Coronary artery (tissue), 2 donors: ENCODE data around the gene GPC6.
A peak's percentile ranks its signal among the peaks of the same experiment; 100 is the strongest.

ENCODE experiments used
- DNase-seq: peaks from one replicate; pipeline ENCODE4 v3.0.0-alpha.2; 2017; ENCODE audit warnings: low spot score
- H3K27ac ChIP-seq, 2 donors: fragments of 200-600 bp; sonication (generic); one replicate each; pipeline ENCODE4 v1.5.1; 2016 to 2019
- H3K4me3 ChIP-seq: fragments of 200-600 bp; sonication (generic); 2 replicates; pipeline ENCODE4 v1.5.1; 2016; ENCODE audit warnings: mild to moderate bottlenecking, moderate library complexity
- CTCF ChIP-seq: fragments of 200-600 bp; sonication (generic); IDR thresholded peaks from one replicate; pipeline ENCODE4 v1.5.1; 2019; ENCODE audit warnings: antibody characterized with exemption

GPC6 gene

DNA sequence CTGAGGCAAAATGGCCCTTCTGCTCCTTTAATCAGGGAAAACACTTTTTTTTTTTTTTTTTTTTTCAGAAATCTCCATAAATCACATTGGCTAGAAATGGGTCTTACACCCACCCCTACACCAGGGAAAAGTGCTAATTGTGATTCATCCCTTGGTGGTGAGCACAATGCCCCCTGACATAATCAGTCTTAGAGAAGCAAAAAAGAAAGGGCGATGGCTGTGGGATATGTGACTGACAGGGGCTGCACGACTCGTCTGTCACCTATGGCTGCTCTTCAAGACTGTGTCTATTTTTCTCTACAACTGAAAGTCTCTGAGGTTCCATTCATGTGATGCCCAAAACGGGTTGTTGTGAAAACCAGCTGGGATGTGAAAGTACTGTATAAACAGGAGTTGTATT, 3.6 kb upstream of the GPC6 start:
- no peak overlapping the region for H3K4me3 ChIP-seq
- no peak for TF ChIP-seq CTCF
- no peak overlapping the region for H3K27ac ChIP-seq
- DNase-seq = no peak

GRCh38 chr13:93224535-93224934, 2.1 kb upstream of the GPC6 start:
- Histone ChIP-seq H3K27ac (no peak overlapping the region), H3K4me3 (no peak overlapping the region)
- TF ChIP-seq CTCF = no peak
- DNase-seq = no peak

GRCh38 chr13:93225610-93226009, 997 bp upstream of the GPC6 start:
- Histone ChIP-seq H3K4me3 (peak overlapping the region; percentile 80), H3K27ac (no peak overlapping the region)
- no peak for DNase-seq

DNA sequence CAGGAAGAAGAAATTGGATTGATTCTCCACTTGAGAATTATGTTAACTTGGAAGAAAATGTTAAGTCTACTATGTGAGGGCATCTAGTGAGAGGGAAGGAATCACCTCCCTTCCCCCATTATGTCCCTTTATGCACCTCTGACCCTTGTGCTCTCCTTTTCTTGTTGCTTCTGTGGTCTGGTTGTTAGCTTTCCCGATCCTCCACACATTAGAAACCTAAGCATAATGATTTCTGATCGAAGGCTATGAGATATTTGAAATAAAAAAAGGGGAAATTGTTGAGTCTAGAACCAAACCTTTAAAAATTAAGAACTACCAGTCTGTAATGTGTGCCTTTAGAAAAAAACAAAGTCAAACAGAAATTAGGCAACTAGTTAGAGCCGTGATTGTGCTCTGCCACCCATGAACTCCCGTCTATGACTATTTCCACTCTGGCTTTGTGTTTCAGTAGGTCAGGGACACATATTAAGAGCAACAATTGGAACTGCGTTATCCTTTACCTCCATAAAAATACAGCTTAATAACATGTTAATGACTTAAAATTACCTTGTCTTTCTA, 463 bp upstream of the GPC6 start:
- no peak for TF ChIP-seq CTCF
- DNase-seq = no peak
- peak overlapping the region in 1 of 2 donors; percentile 96 for H3K27ac ChIP-seq
- H3K4me3 ChIP-seq = peak overlapping the region; percentile 80

More at GRCh38 chr13:93225610-93226009, 997 bp upstream of the GPC6 start:
- no peak for TF ChIP-seq CTCF

DNA sequence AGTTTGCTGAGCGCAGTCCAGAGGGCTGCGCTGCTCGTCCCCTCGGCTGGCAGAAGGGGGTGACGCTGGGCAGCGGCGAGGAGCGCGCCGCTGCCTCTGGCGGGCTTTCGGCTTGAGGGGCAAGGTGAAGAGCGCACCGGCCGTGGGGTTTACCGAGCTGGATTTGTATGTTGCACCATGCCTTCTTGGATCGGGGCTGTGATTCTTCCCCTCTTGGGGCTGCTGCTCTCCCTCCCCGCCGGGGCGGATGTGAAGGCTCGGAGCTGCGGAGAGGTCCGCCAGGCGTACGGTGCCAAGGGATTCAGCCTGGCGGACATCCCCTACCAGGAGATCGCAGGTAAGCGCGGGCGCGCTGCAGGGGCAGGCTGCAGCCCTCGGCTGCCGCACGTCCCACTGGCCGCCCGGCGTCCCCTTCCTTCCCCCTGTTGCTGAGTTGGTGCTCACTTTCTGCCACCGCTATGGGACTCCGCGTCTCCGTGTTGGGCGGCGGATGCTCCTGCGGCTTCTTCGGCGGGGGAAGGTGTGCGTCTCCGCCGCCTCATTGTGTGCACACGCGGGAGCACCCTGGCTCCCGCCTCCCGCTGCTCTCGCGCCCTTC, 772 bp downstream of the GPC6 start:
- TF ChIP-seq CTCF = no peak
- DNase-seq = no peak
- peak overlapping the region; percentile 80 for H3K4me3 ChIP-seq
- peak overlapping the region; percentile 50 to 96 for H3K27ac ChIP-seq

DNA sequence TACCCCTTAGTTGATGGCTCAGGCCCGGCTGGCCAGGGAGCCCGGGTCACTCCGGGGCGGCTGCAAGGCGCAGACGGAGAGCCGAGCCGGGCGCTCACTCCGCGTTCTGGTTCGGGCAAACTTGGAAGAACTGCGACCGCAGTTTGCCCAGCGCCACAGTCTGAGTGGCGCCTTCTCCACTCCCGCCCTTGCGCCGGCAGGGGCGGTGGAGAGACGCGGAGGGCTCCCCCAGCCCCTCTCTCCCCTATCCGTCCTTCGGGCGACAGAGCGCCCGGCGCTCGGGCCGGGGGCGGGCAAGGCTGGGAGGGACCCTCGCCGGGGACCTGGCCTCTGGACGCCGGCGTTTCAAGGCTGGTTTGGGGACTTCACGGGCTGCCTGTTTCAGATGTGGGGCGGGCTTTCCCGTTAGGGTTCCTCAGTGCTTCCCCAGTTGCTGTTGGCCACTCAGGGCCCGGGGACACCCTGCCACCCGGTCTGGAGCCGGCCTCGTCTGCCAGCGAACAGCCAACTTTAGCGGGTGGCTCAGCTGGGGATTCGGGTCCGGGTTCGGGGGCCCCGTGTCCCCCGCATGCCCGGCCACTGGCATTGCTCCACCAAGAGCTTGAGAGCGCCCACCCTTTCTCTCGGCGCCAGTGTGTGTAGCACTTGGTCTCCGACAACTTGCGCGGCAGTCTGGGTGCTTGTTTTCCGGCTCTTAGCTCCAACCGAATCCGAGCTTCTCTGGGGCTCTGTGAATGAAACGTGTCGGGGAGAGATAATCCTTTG, 1.5 kb downstream of the GPC6 start:
- peak; percentile 25 for TF ChIP-seq CTCF
- DNase-seq = peak; percentile 85
- Histone ChIP-seq H3K27ac (peak overlapping the region; percentile 50 to 96), H3K4me3 (peak overlapping the region; percentile 80)

GRCh38 chr13:93228643-93228937, 2.0 kb downstream of the GPC6 start:
- no peak for DNase-seq
- no peak for TF ChIP-seq CTCF
- Histone ChIP-seq H3K4me3 (peak overlapping the region; percentile 80), H3K27ac (peak overlapping the region; percentile 50 to 96)
